OCI-LY3 (cell line): ENCODE measurements around the gene GPR183.

Experiments
- H2AFZ ChIP-seq: fragments of 200-600, 300-600 bp; shearing (Covaris generic); 2 replicates; pipeline ENCODE4 v1.6.0; 2014; ENCODE audit warnings: antibody characterized with exemption, low read depth, low read length
- H3K27ac ChIP-seq: fragments of 200-600, 300-600 bp; sonication (generic); 2 replicates; pipeline ENCODE4 v1.5.1; 2014; ENCODE audit warnings: mild to moderate bottlenecking, low read length, moderate library complexity, mixed read lengths
- H3K27me3 ChIP-seq: fragments of 200-600, 300-600 bp; sonication (generic); 2 replicates; pipeline ENCODE4 v1.6.1; 2014; ENCODE audit warnings: low read depth, low read length, mixed read lengths
- H3K36me3 ChIP-seq: fragments of 200-600, 300-600 bp; sonication (generic); replicated peaks from 2 replicates; pipeline ENCODE3; 2014; ENCODE audit warnings: low read depth, low read length, mixed read lengths
- H3K4me1 ChIP-seq: fragments of 300-600, 200-600 bp; sonication (generic); 2 replicates; pipeline ENCODE4 v1.6.1; 2014; ENCODE audit warnings: low read length, mixed read lengths
- H3K4me2 ChIP-seq: fragments of 200-600, 300-600 bp; sonication (generic); 2 replicates; pipeline ENCODE4 v1.6.1; 2014; ENCODE audit warnings: low read length, mixed read lengths
- H3K4me3 ChIP-seq: fragments of 300-600, 200-600 bp; sonication (generic); 2 replicates; pipeline ENCODE4 v1.5.1; 2014; ENCODE audit warnings: antibody characterized with exemption, mild to moderate bottlenecking, low read length, moderate library complexity
- H3K79me2 ChIP-seq: fragments of 300-600, 200-600 bp; shearing (Covaris generic); 2 replicates; pipeline ENCODE4 v1.6.1; 2014; ENCODE audit warnings: mild to moderate bottlenecking, low read length, mixed read lengths
- H3K9ac ChIP-seq: fragments of 300-600, 200-600 bp; shearing (Covaris generic); 2 replicates; pipeline ENCODE4 v1.6.0; 2014; ENCODE audit warnings: mild to moderate bottlenecking, low read length, moderate library complexity
- H3K9me3 ChIP-seq: fragments of 200-600, 300-600 bp; shearing (Covaris generic); 2 replicates; pipeline ENCODE4 v1.6.1; 2014; ENCODE audit warnings: low read length, mixed read lengths; ENCODE audit not compliant: insufficient read depth
- H4K20me1 ChIP-seq: fragments of 200-600, 300-600 bp; sonication (generic); 2 replicates; pipeline ENCODE4 v1.6.1; 2016; ENCODE audit warnings: low read length, mixed read lengths; ENCODE audit not compliant: insufficient read depth
- CTCF ChIP-seq: fragments of 200-600, 300-600 bp; sonication (generic); IDR thresholded peaks from 2 replicates; pipeline ENCODE4 v1.5.1; 2014; ENCODE audit warnings: antibody characterized with exemption, low read length, low read depth
- EZH2phosphoT487 ChIP-seq: fragments of 200-600 bp; shearing (Covaris generic); IDR thresholded peaks from 2 replicates; pipeline ENCODE4 v1.6.1; 2018; ENCODE audit warnings: antibody characterized with exemption, mixed run types, low read depth

Gene GPR183

DNA sequence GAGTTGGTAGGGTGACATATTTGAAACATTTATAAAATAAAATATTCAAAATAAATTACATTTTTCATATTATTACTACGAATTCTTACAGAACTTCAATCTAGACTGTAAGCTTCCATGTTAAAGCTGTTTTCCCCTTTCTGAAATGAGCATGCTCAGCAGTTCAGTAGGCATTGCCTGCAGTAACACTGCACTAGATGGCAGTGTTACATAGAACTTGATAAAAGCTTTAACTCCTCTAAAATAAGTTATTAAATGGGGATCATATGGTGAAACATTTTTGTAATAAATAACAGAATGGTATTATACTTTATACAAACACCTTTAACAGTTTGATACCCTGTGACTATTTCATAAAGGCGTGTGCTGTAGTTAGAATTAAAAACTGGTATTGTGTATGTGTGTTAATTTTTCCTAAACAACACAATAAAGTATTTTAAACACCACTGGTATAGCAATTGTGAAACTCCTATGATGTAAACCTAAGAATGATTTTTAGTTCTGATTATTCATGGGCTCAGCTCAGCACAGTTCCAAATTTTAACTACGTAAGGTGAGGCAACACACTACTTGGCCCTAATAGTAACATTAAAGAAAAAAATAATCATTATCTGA is 37.5 kb downstream of the GPR183 start:
- peaks cover 3% of the 10 kb centered on the region; the same call in 1 of the 2 replicates for H3K79me2 ChIP-seq
- no peak overlapping the region for H2AFZ ChIP-seq
- H3K27me3 ChIP-seq: no peaks in the 10 kb centered on the region
- H3K9ac ChIP-seq: peak overlapping the region; percentile 9
- no peak overlapping the region for H3K4me3 ChIP-seq
- TF ChIP-seq CTCF (peak; percentile 96), EZH2phosphoT487 (no peak)
- H3K9me3 ChIP-seq: peaks cover 6% of the 10 kb centered on the region; the same call in 1 of the 2 replicates
- peak overlapping the region; percentile 52 for H3K27ac ChIP-seq
- H3K4me1 ChIP-seq: peaks cover 46% of the 10 kb centered on the region
- H4K20me1 ChIP-seq: no peaks in the 10 kb centered on the region
- H3K4me2 ChIP-seq: peak overlapping the region; percentile 45
- H3K36me3 ChIP-seq: peaks cover 15% of the 10 kb centered on the region

GRCh38 chr13:99268822-99269221 is 38.4 kb downstream of the GPR183 start:
- peaks cover 3% of the 10 kb centered on the region; the same call in 1 of the 2 replicates for H3K79me2 ChIP-seq
- no peak overlapping the region for H2AFZ ChIP-seq
- H4K20me1 ChIP-seq: 0 out of 2 replicates have a peak, but pooled peaks cover 7% of the 10 kb centered on the region
- 0 out of 2 replicates have a peak, but pooled peaks cover 3% of the 10 kb centered on the region for H3K27me3 ChIP-seq
- no peak overlapping the region for H3K4me2 ChIP-seq
- TF ChIP-seq CTCF (no peak), EZH2phosphoT487 (no peak)
- no peak overlapping the region for H3K27ac ChIP-seq
- peaks cover 55% of the 10 kb centered on the region for H3K4me1 ChIP-seq
- peaks cover 15% of the 10 kb centered on the region for H3K36me3 ChIP-seq
- H3K9ac ChIP-seq: no peak overlapping the region
- H3K4me3 ChIP-seq: no peak overlapping the region
- peaks cover 6% of the 10 kb centered on the region; the same call in 1 of the 2 replicates for H3K9me3 ChIP-seq

DNA sequence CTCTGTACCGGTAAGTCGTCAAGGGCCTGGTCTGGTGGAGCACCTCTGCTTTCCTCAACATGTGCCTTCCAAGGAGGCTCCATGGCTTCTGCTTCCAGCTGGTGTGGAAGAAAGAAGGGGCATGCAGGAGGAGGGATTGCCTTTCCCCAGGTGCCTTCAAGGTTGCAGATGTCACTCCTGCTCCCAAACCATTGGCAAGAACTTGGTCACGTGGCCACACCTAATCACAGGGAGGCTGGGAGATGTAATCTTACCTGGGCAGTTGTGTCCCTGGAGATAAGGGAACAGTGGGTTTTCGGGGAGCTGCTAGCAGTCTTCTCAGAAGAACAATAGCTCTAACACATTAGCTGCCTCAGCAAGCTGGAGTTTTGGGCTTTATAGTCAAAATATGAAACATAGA is 39.3 kb downstream of the GPR183 start:
- TF ChIP-seq EZH2phosphoT487 (no peak), CTCF (no peak)
- Histone ChIP-seq H3K79me2 (peaks cover 3% of the 10 kb centered on the region; the same call in 1 of the 2 replicates), H3K4me2 (no peak overlapping the region), H2AFZ (no peak overlapping the region), H3K4me3 (no peak overlapping the region), H3K4me1 (peaks cover 56% of the 10 kb centered on the region), H3K9ac (no peak overlapping the region), H3K36me3 (peaks cover 12% of the 10 kb centered on the region), H4K20me1 (0 out of 2 replicates have a peak, but pooled peaks cover 7% of the 10 kb centered on the region), H3K27me3 (0 out of 2 replicates have a peak, but pooled peaks cover 3% of the 10 kb centered on the region), H3K9me3 (peaks cover 6% of the 10 kb centered on the region; the same call in 1 of the 2 replicates), H3K27ac (no peak overlapping the region)

GRCh38 chr13:99266827-99267226 is 40.4 kb downstream of the GPR183 start:
- H3K4me1 ChIP-seq: peaks cover 52% of the 10 kb centered on the region
- H2AFZ ChIP-seq: no peak overlapping the region
- H3K4me2 ChIP-seq: no peak overlapping the region
- H3K79me2 ChIP-seq: peaks cover 3% of the 10 kb centered on the region; the same call in 1 of the 2 replicates
- TF ChIP-seq EZH2phosphoT487: no peak
- no peak for TF ChIP-seq CTCF
- peaks cover 2% of the 10 kb centered on the region for H3K36me3 ChIP-seq
- H3K27me3 ChIP-seq: 0 out of 2 replicates have a peak, but pooled peaks cover 3% of the 10 kb centered on the region
- H4K20me1 ChIP-seq: 0 out of 2 replicates have a peak, but pooled peaks cover 7% of the 10 kb centered on the region
- no peak overlapping the region for H3K27ac ChIP-seq
- H3K9me3 ChIP-seq: no peaks in the 10 kb centered on the region
- no peak overlapping the region for H3K9ac ChIP-seq
- H3K4me3 ChIP-seq: no peak overlapping the region
